Measurements from ENCODE around the gene TCF23. TPM values are rescaled to one million over a fixed set of nuclear protein-coding genes. Genes with fewer than 3 reads are reported as not detected.

TCF23 gene
- polyA plus RNA-seq, 4 donors, result 0.46 to 0.79 (median 0.59) TPM

DNA sequence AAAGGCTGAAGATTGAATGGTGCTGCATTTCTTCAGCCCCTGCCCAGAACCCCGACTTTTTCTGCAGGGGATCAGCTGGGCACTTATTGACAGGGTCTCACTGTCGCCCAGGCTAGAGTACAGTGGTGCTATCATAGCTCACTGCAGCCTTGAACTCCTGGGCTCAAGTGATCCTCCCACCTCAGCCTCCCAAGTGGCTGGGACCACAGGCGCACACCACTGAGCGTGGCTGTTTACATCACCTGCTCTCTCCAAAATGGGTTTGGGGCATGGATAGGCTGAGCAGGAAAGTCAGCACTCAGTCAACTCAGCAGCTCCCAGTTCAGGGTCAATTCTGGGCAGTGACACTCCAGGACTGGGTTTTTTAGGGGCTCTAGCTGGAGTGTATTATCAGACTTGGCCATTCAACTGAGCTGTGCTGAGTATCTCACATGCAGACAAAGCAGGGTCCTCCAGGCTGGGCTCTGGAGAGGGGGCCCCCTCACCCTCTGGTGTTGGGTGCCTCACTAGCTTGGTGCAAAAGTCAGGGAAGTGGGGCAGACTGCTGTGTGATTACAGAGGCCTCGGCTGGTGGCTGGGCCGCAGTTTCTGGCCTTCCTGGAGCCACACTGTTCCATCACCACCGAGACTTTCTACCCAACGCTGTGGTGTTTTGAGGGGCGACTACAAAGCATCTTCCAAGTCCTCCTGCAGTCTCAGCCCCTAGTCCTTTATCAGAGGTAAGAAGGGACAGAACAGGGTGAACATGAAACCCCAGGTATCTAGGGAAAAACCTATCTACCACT lies 20.7 kb upstream of the TCF23 start:
- DNase-seq (ENCODE audit: low read depth in 4 of 4, low spot score in 3 of 4), result no peak

DNA sequence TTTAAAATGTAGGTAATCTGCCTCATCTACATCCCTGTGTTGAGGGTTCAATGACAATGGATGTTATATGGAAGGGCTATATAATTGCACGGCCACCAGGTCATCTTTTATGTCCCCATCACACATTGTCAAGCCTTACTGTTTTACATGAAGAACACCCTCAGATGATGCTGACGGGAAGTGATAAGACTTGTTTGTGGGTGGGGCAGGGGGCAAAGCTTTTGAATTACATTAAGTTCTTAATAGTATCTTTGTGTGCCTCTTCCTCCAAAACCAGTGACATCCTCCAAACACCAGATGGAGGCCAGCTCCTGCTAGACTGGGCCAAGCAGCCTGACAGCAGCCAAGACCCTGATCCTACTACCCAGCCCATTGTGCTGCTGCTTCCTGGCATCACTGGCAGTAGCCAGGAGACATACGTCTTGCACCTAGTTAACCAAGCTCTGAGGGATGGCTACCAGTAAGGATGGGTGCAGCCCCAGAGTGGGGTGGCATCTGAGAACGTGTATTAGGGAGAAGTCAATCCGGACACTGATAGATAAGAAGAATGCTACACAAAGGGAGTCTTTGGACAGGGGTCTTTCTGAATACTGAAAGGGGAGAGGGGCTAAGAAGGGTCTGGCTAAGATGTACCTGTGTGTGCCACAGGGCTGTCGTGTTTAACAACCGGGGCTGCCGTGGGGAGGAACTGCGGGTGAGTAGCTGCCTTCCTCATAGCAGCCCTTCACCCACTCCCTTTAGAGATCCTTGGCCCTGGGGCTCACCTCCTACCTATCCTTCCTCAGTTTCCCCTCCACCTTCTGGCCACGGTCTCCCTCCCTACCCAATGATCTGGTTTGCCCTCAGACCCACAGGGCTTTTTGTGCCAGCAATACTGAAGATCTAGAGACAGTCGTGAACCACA lies 19.9 kb upstream of the TCF23 start:
- DNase-seq (ENCODE audit: low read depth in 4 of 4, low spot score in 3 of 4), result no peak

DNA sequence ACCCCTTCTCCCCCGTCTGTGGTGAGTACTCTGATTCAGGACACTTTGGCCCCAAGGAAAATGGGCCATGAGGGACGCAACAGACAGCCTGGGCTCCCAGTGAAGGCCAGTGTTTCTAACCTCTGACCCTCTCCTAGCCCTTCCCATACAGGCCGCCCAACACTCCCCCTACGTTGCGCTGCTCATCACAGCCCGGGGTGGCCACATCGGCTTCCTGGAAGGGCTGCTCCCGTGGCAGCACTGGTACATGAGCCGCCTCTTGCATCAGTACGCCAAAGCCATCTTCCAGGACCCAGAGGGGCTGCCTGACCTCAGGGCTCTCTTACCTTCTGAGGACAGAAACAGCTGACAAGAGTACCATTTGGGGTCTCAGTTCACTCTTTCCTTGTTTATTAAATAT lies 18.4 kb upstream of the TCF23 start:
- no peak for DNase-seq (ENCODE audit: low read depth in 4 of 4, low spot score in 3 of 4)

DNA sequence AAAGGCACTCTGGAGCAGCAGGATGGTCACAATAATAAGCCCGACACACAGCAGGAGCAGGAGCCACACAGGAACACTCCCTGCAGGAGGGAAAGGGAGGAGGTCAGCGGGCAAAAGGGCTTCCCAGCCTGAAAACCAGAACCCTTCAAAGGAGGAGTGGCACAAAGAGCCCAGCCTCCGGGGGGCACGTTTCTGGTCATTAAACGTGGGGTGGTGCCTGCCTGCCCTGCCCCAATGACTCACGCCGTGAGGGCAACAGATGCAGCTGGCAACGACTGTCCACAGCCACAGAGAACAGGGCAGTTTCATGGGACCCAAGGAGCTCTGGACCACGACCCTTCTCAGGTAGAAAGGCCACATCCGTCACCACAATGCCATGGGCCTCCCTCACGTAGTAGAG lies 17.4 kb upstream of the TCF23 start:
- DNase-seq (ENCODE audit: low read depth in 4 of 4, low spot score in 3 of 4), result no peak

DNA sequence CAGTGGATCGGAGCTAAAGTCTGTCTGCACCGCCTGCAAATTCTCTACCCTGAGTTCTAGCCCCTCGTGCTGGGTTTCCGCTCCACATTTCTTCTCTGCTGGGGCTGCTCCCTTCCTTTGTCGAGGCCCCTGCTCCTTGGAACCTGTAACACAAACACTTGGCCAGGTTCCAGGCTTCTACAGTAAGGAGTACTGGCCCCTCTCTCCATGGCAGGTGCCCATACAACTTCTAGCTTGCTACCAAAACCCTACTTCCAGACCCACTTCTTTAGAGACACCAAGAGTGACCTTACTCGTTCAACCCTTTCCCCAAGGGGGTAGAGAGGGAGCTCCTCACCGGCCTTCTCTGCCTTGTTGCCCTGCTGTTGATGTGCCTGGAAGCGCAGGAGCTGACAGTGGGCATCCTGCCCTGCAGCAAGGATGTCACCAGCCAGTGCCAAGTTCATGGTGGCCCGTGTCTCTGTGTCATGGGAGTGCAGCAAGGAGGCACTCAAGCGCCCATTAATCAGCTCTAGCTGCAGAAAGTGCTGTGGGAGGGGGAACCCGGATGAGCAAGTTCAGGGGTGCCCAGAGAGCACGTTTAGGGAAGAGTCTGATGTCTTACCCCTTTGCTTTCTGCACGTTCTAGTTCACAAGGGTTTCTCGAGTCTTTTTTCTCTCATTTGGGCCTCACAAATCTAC lies 15.5 kb upstream of the TCF23 start:
- no peak for DNase-seq (ENCODE audit: low read depth in 4 of 4, low spot score in 3 of 4)

DNA sequence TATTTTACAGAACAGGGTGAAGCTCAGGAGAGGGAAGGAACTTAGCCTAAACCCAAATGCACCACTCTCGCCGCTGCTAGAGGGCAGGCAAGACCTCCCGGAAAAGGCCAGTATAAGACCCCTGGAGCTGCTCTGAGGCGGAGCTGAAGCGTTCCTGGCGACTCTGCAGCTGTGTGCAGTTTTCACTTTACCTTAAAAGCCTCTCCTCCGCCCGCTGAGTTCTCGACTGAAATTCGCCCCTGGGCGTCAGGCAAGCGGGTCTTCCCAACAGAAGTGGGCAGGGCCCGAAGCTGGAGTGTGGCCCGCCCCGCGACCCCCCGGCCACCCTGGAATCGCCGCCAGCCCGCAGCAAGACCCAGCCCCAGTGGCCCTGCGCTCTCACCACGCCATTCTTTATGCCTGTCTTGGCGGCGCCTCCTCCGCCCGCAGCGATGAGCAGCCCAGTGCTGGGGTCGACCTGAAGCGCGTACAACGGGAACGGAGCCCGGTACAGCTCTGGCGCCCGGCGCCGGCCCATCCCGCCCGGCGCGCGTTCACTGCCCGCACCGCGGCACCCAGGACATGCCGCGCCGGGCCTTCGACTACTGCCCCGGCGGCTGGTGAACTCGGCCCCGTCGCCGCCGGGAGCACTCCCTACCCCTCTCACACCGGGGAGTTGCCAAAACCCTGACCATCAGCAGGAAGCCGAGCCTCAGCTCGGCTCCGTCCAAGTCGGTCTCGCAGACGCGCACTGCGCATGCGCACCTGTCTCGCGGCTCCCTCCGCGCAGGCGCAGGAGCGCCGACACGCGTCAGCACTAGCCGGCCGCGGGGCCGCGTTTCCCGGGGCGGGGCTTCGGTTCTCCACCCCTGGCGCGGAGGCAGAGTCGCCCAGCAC lies 14.7 kb upstream of the TCF23 start, which contains the start of gene PREB:
PREB (minus strand) TSS at position 732 of the 876 bp plus-strand sequence; CDS start at position 517, 215 bp downstream.
- peak; percentile 93 to 99 (median 94) for DNase-seq (ENCODE audit: low read depth in 4 of 4, low spot score in 3 of 4)

DNA sequence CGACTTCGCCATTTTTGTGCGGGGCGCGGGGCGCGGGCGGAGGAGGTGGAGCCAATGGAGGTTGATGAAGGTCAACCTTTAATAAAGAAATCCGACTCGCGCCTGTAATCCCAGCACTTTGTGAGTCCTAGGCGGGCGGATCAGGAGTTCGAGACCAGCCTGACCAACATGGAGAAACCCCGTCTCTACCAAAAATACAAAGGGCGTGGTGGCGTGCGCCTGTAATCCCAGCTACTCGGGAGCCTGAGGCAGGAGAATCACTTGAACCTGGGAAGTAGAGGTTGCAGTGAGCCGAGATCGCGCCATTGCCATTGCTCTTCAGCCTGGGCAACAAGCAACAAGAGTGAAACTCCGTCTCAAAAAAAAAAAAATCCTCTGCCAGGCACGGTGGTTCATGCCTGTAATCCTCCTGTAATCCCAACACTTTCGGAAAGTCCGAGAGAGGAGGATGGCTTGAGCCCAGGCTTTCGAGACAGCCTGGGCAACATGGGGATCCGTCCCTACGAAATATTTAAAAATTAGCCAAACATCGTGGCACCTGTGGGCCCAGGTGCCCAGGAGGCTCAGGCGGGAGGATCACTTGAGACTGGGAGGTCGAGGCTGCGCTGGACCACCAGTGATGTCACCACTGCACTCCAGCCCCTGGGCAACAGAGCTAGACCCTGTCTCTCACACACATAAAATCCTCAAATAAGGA lies 13.9 kb upstream of the TCF23 start:
- DNase-seq (ENCODE audit: low read depth in 4 of 4, low spot score in 3 of 4), result no peak

DNA sequence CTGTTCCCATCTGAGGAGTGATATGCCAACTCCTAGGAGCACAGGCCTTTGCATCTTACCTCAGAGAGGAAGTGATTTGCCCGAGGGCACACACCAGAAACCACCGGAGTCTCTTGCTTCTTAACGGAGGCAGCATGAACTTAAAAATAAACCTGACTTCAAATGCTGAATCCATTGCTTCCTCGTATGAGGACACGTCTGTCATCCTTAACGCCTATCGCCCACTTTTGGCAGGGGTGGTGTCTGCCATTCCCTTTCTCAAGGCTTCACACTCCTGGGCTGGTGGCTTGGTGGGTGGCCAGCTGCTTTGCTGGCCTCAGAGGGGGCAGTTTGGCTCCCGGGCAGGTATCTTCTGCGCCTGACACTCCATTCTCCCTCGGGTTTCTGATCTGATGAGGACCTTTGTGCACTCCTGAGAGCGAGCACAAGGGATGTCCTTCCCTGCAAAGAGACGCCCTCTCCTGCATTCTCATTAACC lies 13.3 kb upstream of the TCF23 start:
- no peak for DNase-seq (ENCODE audit: low read depth in 4 of 4, low spot score in 3 of 4)

DNA sequence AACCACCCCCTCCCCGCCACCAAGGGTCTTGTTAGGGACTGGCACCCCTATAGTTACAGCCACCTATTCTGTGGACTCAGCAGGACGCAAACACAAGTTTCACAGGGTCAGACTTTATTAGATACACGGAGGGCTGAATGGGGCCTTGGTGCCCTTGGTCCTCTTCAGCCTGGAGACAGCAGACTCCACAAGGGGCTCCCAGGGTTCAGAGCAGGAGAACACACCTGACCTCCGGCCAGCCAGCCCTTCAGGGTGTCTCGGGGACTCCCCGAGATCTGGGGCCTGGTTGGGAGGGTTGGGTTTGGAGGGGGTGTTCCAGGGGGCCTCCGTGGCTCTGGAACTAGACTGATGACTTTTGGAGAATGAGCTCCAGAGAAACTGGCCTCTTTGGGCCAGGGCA lies 12.1 kb upstream of the TCF23 start:
- DNase-seq (ENCODE audit: low read depth in 4 of 4, low spot score in 3 of 4), result no peak

DNA sequence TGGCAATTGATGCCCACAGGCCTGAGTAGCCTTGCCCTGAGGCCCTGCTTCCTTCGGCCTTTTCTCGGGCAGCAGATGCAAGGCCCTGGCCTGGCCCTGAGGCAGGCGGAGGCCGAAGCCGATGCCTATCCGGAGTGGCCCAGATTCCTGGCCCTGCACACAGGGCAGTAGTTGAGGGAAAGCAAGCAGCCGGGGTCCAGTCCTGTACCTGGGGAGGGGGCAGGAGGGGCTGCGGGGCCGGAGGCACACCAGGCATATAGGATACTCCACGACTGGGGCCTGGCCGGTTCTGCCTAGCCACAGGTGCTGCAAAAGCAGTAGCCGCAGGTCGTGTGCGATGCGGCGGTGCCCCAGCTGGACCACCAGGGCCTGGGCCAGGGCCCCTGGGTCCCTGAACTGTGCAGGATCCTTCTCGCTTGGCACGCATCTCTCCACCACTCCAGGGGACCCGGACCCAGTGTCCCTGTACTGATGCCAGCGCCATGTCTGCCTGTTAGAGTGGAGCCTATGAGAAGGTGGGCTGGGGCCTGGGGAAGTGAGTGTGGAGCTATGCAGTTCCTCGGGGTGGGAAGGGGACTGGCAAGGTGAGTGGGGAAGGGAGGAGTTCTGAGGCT lies 11.4 kb upstream of the TCF23 start:
- DNase-seq (ENCODE audit: low read depth in 4 of 4, low spot score in 3 of 4), result no peak

DNA sequence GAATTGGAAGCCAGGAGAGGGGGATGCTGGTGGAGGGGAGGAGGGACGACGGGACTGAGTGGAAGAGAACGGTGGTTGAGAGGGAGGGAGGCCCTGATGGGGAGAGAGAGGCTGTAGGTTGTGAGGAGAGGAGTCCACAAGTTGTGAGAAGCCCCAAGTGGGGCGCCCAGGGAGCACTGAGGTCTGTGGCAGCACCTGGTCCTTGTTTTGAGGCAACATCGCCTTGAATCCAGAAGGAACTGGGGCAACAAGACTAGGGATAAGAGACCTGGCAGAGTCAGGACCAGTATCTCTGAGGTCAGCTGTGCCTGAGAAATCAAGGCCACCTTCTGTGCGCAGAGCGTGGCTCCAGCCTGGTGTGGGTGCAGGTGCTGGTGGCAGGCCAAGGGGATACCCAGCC lies 10.7 kb upstream of the TCF23 start:
- no peak for DNase-seq (ENCODE audit: low read depth in 4 of 4, low spot score in 3 of 4)

DNA sequence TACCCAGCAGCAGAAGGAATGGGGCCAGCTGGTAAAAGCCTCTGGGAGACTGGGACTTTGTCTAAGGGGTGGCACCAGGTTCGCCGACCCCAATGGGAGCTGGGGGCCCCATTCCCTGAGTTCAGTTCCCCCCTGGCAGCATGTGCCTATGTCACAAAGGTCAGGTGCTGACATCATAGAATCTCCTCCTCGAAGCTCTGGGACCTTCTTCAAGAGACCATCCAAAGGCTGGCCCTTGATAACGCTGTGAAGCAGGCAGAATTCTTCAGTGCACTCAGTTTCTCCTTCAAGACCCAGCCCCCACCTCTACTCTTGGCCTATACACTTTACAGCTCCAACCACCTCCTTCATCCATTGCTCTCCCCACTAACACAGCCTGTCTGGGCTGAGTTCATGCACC lies 9.5 kb upstream of the TCF23 start, which contains the start of gene PRR30:
PRR30 (minus strand) TSS at position 101 of the 400 bp plus-strand sequence. CDS start 1,081 bp downstream, outside the sequence.
- no peak for DNase-seq (ENCODE audit: low read depth in 4 of 4, low spot score in 3 of 4)

DNA sequence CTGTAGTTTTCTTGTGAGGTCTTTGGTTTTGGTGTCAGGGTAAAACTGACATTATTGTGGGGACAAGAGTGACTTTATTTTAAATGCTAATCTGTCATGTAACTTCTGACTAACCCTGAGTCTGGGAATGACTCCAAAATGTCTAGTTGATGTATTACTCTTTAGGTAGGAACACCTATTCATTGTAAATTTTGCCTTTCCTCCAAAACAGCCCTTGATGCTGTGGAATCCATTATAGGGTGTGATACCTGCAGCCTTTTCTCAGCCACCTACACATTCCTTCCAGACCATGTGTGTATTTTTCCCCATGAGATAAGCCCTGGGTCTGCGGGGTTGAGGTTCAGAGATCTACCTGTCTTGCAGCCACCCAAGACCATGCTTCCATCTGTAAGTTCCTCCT lies 5.5 kb upstream of the TCF23 start:
- DNase-seq (ENCODE audit: low read depth in 4 of 4, low spot score in 3 of 4), result no peak

DNA sequence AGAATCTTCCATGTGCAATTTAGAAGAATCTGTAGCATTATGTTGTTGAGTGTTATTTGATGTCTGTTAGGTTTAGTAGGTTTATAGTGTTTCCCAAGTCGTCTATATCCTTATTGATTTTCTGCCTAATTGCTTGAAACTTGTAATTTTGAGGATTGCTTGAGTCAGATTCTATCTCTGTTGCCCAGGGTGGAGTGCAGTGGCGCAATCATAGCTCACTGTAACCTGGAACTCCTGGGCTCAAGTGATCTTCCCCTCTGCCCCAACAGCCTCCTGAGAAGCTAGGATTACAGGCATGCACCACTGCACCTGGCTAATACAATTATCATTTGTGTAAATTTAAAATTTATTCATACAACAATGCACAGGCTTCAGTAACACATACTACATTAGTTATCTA lies 3.1 kb upstream of the TCF23 start:
- no peak for DNase-seq (ENCODE audit: low read depth in 4 of 4, low spot score in 3 of 4)

DNA sequence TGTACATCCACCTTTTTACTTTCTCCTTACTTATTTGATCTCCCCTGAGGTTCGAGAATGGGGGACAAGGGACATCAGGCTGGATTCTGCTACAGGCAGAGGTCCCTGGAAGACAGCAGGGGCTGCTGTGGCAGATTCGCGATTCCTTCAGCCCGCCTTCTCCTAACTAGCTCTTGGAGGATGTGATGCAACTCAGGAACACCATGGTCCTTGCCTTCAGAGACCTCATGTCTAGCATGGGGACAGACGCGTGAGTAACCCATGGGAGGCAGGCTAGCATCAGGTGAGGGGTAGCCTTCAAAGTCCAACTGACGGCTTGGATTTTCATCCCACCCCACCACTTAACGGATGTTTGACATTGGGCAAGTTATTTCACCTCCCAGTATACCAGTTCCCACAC lies 869 bp upstream of the TCF23 start:
- DNase-seq (ENCODE audit: low read depth in 4 of 4, low spot score in 3 of 4), result no peak

DNA sequence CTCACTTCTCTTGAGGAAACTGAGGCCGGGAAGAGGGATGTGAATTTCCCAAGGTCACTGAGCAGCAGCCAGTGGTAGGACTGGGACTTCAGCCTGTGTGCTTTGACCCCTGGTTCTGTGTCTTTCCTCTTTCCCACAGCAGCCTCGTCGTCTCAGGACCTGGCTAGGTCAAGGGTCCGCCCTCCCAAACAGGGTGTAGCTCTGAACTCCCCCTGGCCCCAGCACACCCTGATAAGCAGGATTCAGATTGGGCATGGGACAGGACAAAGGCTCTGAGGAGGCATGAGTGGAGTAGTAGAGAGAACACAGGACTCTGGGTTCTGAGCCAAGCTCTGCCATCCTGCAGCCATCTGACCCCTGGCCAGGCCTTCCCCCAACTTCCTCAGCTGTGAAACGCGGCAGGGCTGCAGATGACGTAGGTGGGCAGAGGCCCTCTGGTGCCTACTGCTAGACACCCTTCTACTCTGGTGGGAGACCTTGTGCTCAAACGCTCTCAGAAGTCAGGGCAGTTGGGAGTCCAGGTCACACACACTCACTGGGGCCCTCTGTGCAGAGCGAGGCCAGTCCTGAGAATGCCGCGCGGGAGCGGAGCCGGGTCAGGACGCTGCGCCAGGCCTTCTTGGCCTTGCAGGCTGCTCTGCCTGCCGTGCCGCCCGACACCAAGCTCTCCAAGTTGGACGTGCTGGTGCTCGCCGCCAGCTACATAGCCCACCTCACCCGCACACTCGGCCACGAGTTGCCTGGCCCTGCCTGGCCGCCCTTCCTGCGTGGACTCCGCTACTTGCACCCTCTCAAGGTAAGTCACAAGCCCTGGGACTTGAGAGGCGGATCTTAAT lies 984 bp downstream of the TCF23 start:
- no peak for DNase-seq (ENCODE audit: low read depth in 4 of 4, low spot score in 3 of 4)

DNA sequence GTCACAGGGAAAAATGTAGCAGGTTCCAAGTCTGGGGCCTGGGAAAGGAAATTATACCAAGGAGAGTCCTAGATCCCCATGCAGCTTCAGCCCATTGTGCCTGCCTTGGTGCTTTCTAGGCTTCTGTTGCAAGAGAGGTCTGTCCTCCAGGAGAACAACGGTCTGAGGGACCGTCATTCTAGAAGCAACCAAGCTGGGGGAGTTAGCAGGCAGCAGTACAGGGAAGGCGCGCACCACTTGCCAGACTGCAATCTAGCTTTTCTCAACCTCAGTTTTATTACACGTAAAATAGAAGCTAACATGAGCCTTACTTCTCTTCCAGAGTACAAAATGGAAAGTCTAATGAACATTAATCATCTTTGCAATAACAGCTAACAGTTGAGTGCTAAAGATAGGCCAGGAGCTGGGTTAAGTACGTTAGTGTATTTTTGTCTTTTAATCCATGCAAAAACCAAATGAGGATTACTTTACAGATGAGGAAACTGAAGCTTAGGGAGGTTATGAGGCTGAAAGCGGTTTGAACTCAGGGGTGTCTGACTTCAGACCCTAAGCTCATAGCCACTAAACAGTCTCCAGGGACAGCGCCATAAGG lies 1.9 kb downstream of the TCF23 start:
- DNase-seq (ENCODE audit: low read depth in 4 of 4, low spot score in 3 of 4), result no peak
